ENCODE data around the gene GNAS-AS1.
A peak's percentile ranks its signal among the peaks of the same experiment; 100 is the strongest.

GNAS-AS1 gene

GRCh38 chr20:58778760-58779159 lies 71.9 kb downstream of the GNAS-AS1 start:
- no peak overlapping the region for H3K27ac ChIP-seq (replicated peaks)
- H3K4me3 ChIP-seq (replicated peaks; ENCODE audit: insufficient read depth, low read length): no peak overlapping the region
- peak in 1 of 2 experiments; percentile 8 for DNase-seq (ENCODE audit: low read depth in 1 of 2, low spot score in 1 of 2)
- TF ChIP-seq POLR2AphosphoS5 (IDR thresholded peaks at IDR 0.05; ENCODE audit: low read depth) (no peak), SPI1 (IDR thresholded peaks at IDR 0.05; ENCODE audit: borderline replicate concordance, low read depth) (peak; percentile 51; the same call in 1 of the 2 replicates)
- peaks cover 13% of the 10 kb centered on the region for H3K27me3 ChIP-seq (ENCODE audit: insufficient read depth, poor library complexity, severe bottlenecking)

- H3K4me3 ChIP-seq (replicated peaks; ENCODE audit: insufficient read depth, low read length): no peak overlapping the region
- H3K27ac ChIP-seq (replicated peaks): no peak overlapping the region
- H3K27me3 ChIP-seq (ENCODE audit: insufficient read depth, poor library complexity, severe bottlenecking): peaks cover 13% of the 10 kb centered on the region
- no peak for DNase-seq (ENCODE audit: low read depth in 1 of 2, low spot score in 1 of 2)
- TF ChIP-seq CTCF (IDR thresholded peaks at IDR 0.05; ENCODE audit: insufficient read depth, low read length): no peak
- no peak for TF ChIP-seq REST (IDR thresholded peaks at IDR 0.05; ENCODE audit: insufficient replicate concordance, low read depth)
- TF ChIP-seq POLR2AphosphoS5 (IDR thresholded peaks at IDR 0.05; ENCODE audit: low read depth): no peak
- no peak for TF ChIP-seq SPI1 (IDR thresholded peaks at IDR 0.05; ENCODE audit: borderline replicate concordance, low read depth)
- TF ChIP-seq GABPA (IDR thresholded peaks at IDR 0.05; ENCODE audit: low read depth): no peak
Observed at GRCh38 chr20:58777657-58778056, 73.0 kb downstream of the GNAS-AS1 start.

- Histone ChIP-seq H3K4me3 (replicated peaks; ENCODE audit: insufficient read depth, low read length) (no peak overlapping the region), H3K27me3 (ENCODE audit: insufficient read depth, poor library complexity, severe bottlenecking) (peaks cover 8% of the 10 kb centered on the region), H3K27ac (replicated peaks) (no peak overlapping the region)
- DNase-seq (ENCODE audit: low read depth in 1 of 2, low spot score in 1 of 2): no peak
- TF ChIP-seq SPI1 (IDR thresholded peaks at IDR 0.05; ENCODE audit: borderline replicate concordance, low read depth) (no peak), POLR2AphosphoS5 (IDR thresholded peaks at IDR 0.05; ENCODE audit: low read depth) (no peak)
Observed at GRCh38 chr20:58776109-58776508, 74.6 kb downstream of the GNAS-AS1 start.

GRCh38 chr20:58775371-58775770 lies 75.3 kb downstream of the GNAS-AS1 start:
- DNase-seq (ENCODE audit: low read depth in 1 of 2, low spot score in 1 of 2): no peak
- TF ChIP-seq CTCF (IDR thresholded peaks at IDR 0.05; ENCODE audit: insufficient read depth, low read length) (no peak), GABPA (IDR thresholded peaks at IDR 0.05; ENCODE audit: low read depth) (no peak), POLR2AphosphoS5 (IDR thresholded peaks at IDR 0.05; ENCODE audit: low read depth) (no peak), SPI1 (IDR thresholded peaks at IDR 0.05; ENCODE audit: borderline replicate concordance, low read depth) (no peak), REST (IDR thresholded peaks at IDR 0.05; ENCODE audit: insufficient replicate concordance, low read depth) (no peak)
- no peak overlapping the region for H3K4me3 ChIP-seq (replicated peaks; ENCODE audit: insufficient read depth, low read length)
- peaks cover 3% of the 10 kb centered on the region for H3K27me3 ChIP-seq (ENCODE audit: insufficient read depth, poor library complexity, severe bottlenecking)
- H3K27ac ChIP-seq (replicated peaks): no peak overlapping the region

GRCh38 chr20:58774667-58775263 lies 75.9 kb downstream of the GNAS-AS1 start:
- DNase-seq (ENCODE audit: low read depth in 1 of 2, low spot score in 1 of 2): no peak
- H3K4me3 ChIP-seq (replicated peaks; ENCODE audit: insufficient read depth, low read length): no peak overlapping the region
- H3K27ac ChIP-seq (replicated peaks): no peak overlapping the region
- H3K27me3 ChIP-seq (ENCODE audit: insufficient read depth, poor library complexity, severe bottlenecking): peaks cover 3% of the 10 kb centered on the region
- TF ChIP-seq CTCF (IDR thresholded peaks at IDR 0.05; ENCODE audit: insufficient read depth, low read length) (no peak), GABPA (IDR thresholded peaks at IDR 0.05; ENCODE audit: low read depth) (no peak), POLR2AphosphoS5 (IDR thresholded peaks at IDR 0.05; ENCODE audit: low read depth) (no peak), SPI1 (IDR thresholded peaks at IDR 0.05; ENCODE audit: borderline replicate concordance, low read depth) (no peak), REST (IDR thresholded peaks at IDR 0.05; ENCODE audit: insufficient replicate concordance, low read depth) (no peak)
